HepG2 (cell line): ENCODE data around the gene RNASE2. TPM values are rescaled to one million over a fixed set of nuclear protein-coding genes. Genes with fewer than 3 reads are reported as not detected.

Experiments
- ATAC-seq: fragments of 200-7000 bp; cut with Tn5 transposase; 3 replicates; pipeline ENCODE4 v1.9.1; 2020; ENCODE audit warnings: mild to moderate bottlenecking, moderate library complexity
- BruUV-seq: library from RNA; stranded (reverse); fragments of 400-500 nt; replicated peaks from 2 replicates; lab custom pipeline; 2021; lab: Mats Ljungman, UMichigan
- CTCF ChIA-PET: fragments of 300-600 bp; formaldehyde crosslinking; extraction: SDS; loops from one replicate; lab custom pipeline; 2021; ENCODE audit warnings: low total read pairs, inconsistent platforms, low intra/inter-chr PET ratio; lab: Yijun Ruan, JAX
- POLR2A ChIA-PET: fragments of 350-600 bp; sonication (Branson Sonifier 250); formaldehyde crosslinking; loops from one replicate; lab custom pipeline; 2020; ENCODE audit warnings: antibody characterized with exemption, inconsistent platforms; lab: Yijun Ruan, JAX
- DNase-seq: peaks from one replicate; pipeline ENCODE4 v3.0.0-alpha.2; 2015; ENCODE audit warnings: low spot score
- FAIRE-seq: peaks from 3 replicates; lab custom pipeline; 2011; peaks lifted over from hg19 to GRCh38; lab: Jason Lieb, UNC
- H2AFZ ChIP-seq: one replicate; pipeline ENCODE4 v1.6.1; 2011; ENCODE audit warnings: low read length, inconsistent platforms
- H3K27ac ChIP-seq: fragments of 300-600 bp; 3 replicates; pipeline ENCODE4 v1.8.0; 2011; ENCODE audit warnings: mixed run types, mild to moderate bottlenecking, mixed read lengths, low read length, inconsistent platforms; ENCODE audit not compliant: insufficient read depth; ENCODE audit errors: extremely low read length
- H3K27me3 ChIP-seq, 2 experiments: fragments of 200-600 bp in 1 of 2; 2 replicates in 1 of 2; 3 replicates in 1 of 2; pipeline versions ENCODE4 v1.6.0 to v1.8.0; 2011; ENCODE audit warnings: low read length in 2 of 2, mild to moderate bottlenecking in 2 of 2, moderate library complexity in 2 of 2, inconsistent platforms in 1 of 2; ENCODE audit not compliant: insufficient read depth in 2 of 2, control insufficient read depth in 1 of 2
- H3K36me3 ChIP-seq, 2 experiments: fragments of 200-600 bp in 1 of 2; replicated peaks in 1 of 2; 2 replicates in 1 of 2; 3 replicates in 1 of 2; pipeline versions ENCODE4 v1.5.1 to v1.8.0; 2011; ENCODE audit warnings: low read length in 2 of 2, inconsistent platforms in 1 of 2; ENCODE audit not compliant: insufficient read depth in 2 of 2, control insufficient read depth in 1 of 2
- H3K4me1 ChIP-seq: 2 replicates; pipeline ENCODE4 v1.5.1; 2012; ENCODE audit warnings: low read length, inconsistent platforms; ENCODE audit not compliant: insufficient read depth
- H3K4me2 ChIP-seq: 2 replicates; pipeline ENCODE4 v1.6.0; 2011; ENCODE audit warnings: low read depth, low read length, inconsistent platforms
- H3K4me3 ChIP-seq, 3 experiments: fragments of 200-600 bp in 1 of 3; sonication (generic), shearing (Covaris generic) in 1 of 3; replicated peaks in 1 of 3; 2 replicates each; pipeline ENCODE4 v1.5.1; 2011 to 2016; ENCODE audit warnings: low read length in 3 of 3, inconsistent platforms in 2 of 3, low read depth in 2 of 3, mild to moderate bottlenecking in 2 of 3, control low read depth in 1 of 3, mixed read lengths in 1 of 3; ENCODE audit not compliant: insufficient read depth in 1 of 3
- H3K79me2 ChIP-seq: one replicate; pipeline ENCODE4 v1.6.1; 2011; ENCODE audit warnings: low read length, inconsistent platforms; ENCODE audit not compliant: insufficient read depth
- H3K9ac ChIP-seq: 2 replicates; pipeline ENCODE4 v1.6.0; 2011; ENCODE audit warnings: mild to moderate bottlenecking, low read depth, low read length, inconsistent platforms; ENCODE audit not compliant: insufficient read depth
- H3K9me3 ChIP-seq: 2 replicates; pipeline ENCODE4 v1.5.1; 2012; ENCODE audit warnings: mild to moderate bottlenecking, low read length
- H4K20me1 ChIP-seq: 2 replicates; pipeline ENCODE4 v1.6.0; 2011; ENCODE audit warnings: inconsistent platforms, mild to moderate bottlenecking, low read length, moderate library complexity; ENCODE audit not compliant: insufficient read depth
- ASH2L ChIP-seq: fragments of 300-600, 200-600 bp; sonication (generic); IDR thresholded peaks from 2 replicates; pipeline ENCODE4 v1.7.0; 2017; ENCODE audit warnings: low read depth, mild to moderate bottlenecking, moderate library complexity, mixed read lengths, low read length; ENCODE audit not compliant: insufficient read length
- BCL3 ChIP-seq: sonication (generic); formaldehyde crosslinking; IDR thresholded peaks from 2 replicates; pipeline ENCODE4 v1.5.1; 2020; ENCODE audit warnings: mild to moderate bottlenecking, missing genetic modification reagents, moderate library complexity
- FOXO1 ChIP-seq: sonication (generic); formaldehyde crosslinking; IDR thresholded peaks from 2 replicates; pipeline ENCODE4 v1.4.0; 2020; ENCODE audit warnings: missing genetic modification reagents
- MAZ ChIP-seq, 2 experiments: sonication (generic) in 1 of 2; formaldehyde crosslinking in 1 of 2; IDR thresholded peaks; 2 replicates each; pipeline versions ENCODE4 v1.5.0 to v1.6.1; 2012 to 2020; ENCODE audit warnings: low read depth in 2 of 2, mild to moderate bottlenecking in 2 of 2, borderline replicate concordance in 1 of 2, improper control_type of control experiment in 1 of 2, low read length in 1 of 2, missing genetic modification reagents in 1 of 2, moderate library complexity in 1 of 2
- MYC ChIP-seq: sonication (generic); formaldehyde crosslinking; IDR thresholded peaks from 2 replicates; pipeline ENCODE4 v1.9.0; 2021; ENCODE audit warnings: missing genetic modification reagents, borderline replicate concordance
- TARDBP ChIP-seq: sonication (generic); formaldehyde crosslinking; IDR thresholded peaks from 2 replicates; pipeline ENCODE4 v1.8.0; 2022; ENCODE audit warnings: mild to moderate bottlenecking, missing genetic modification reagents
- TBX2 ChIP-seq: sonication (generic); formaldehyde crosslinking; IDR thresholded peaks from 2 replicates; pipeline ENCODE4 v1.5.0; 2020; ENCODE audit warnings: missing genetic modification reagents, mild to moderate bottlenecking, borderline replicate concordance
- XRCC5 ChIP-seq: fragments of 200-400 bp; formaldehyde crosslinking; optimal IDR thresholded peaks from 2 replicates; pipeline ENCODE3; 2017; ENCODE audit warnings: mild to moderate bottlenecking, low read length
- ZFP1 ChIP-seq: IDR thresholded peaks from 2 replicates; pipeline ENCODE4 v1.6.1; 2016
- ZNF329 ChIP-seq: sonication (generic); formaldehyde crosslinking; IDR thresholded peaks from 2 replicates; pipeline ENCODE4 v1.9.0; 2021; ENCODE audit warnings: low read depth, mild to moderate bottlenecking, missing genetic modification reagents
- ZNF781 ChIP-seq: sonication (generic); formaldehyde crosslinking; IDR thresholded peaks from 2 replicates; pipeline ENCODE4 v1.5.1; 2020; ENCODE audit warnings: borderline replicate concordance, mild to moderate bottlenecking, missing genetic modification reagents; ENCODE audit errors: not compliant biosample characterization
- WGBS: methylation state at CpG from one replicate; pipeline ENCODE4 v1.1.6; 2017; ENCODE audit warnings: low lambda C conversion rate; 5-methylcytosine and 5-hydroxymethylcytosine counted together
- in situ Hi-C: cut with HindIII; loops from 2 replicates; pipeline ENCODE4 v1.10.0; 2017; ENCODE audit warnings: low pct_unique_long_range_greater_than_20kb; ENCODE audit not compliant: extremely low pct_ligation_motif_present
- intact Hi-C: fragments of 100-400 bp; cut with micrococcal nuclease; formaldehyde crosslinking; loops from one replicate; pipeline ENCODE4 v1.10.0; 2022; ENCODE audit not compliant: unreplicated experiment
- polyA plus RNA-seq, 8 experiments: library from polyadenylated mRNA; depleted of rRNA in 3 of 8; stranded (reverse) in 7 of 8; unstranded in 1 of 8; fragments of >200 nt; fragmentation: Illumina TruSeq in 4 of 8; extraction: Trizol in 4 of 8; gene quantifications; 2 replicates each; pipeline versions ENCODE4 v1.2.1 to v1.2.3, GENCODE V29; 2011 to 2016; ENCODE audit warnings: low read depth in 4 of 8, missing spikeins in 1 of 8, mixed read lengths in 1 of 8; ENCODE audit not compliant: insufficient read depth in 1 of 8
- total RNA-seq, 5 experiments: library from RNA; depleted of rRNA; stranded (reverse); fragments of >200 nt; fragmentation: Illumina TruSeq; extraction: Trizol; gene quantifications; 2 replicates each; pipeline ENCODE4 v1.2.3, GENCODE V29; 2016; ENCODE audit warnings: low read depth in 1 of 5
- TF ChIP-seq, protein P1 (sequence below), 2 experiments: sonication (generic) in 1 of 2; formaldehyde crosslinking in 1 of 2; IDR thresholded peaks; 2 replicates each; pipeline versions ENCODE4 v1.5.1 to v1.6.1; 2011 to 2020; ENCODE audit warnings: borderline replicate concordance in 1 of 2, low read depth in 1 of 2, low read length in 1 of 2, mild to moderate bottlenecking in 1 of 2, missing genetic modification reagents in 1 of 2, moderate library complexity in 1 of 2
- TF ChIP-seq, protein P2 (sequence below): sonication (generic); formaldehyde crosslinking; conservative IDR thresholded peaks from 2 replicates; pipeline ENCODE4 v1.8.1; 2023; ENCODE audit warnings: missing genetic modification reagents
- TF ChIP-seq, protein P3 (sequence below): sonication (generic); formaldehyde crosslinking; IDR thresholded peaks from 2 replicates; pipeline ENCODE4 v1.8.1; 2022; ENCODE audit warnings: low read depth, mild to moderate bottlenecking, missing genetic modification reagents

The RNASE2 gene
- total and polyA plus RNA-seq, 2 of the 13 experiments (the other 11 are each of a cell fraction or from before 2014, with no cell fraction given): 0.69 TPM; not detected in 1

- Histone ChIP-seq H3K27ac (no peak overlapping the region), H4K20me1 (no peaks in the 10 kb centered on the region), H3K4me2 (peak overlapping the region; percentile 92), H3K27me3 (peaks cover 0 to 23% of the 10 kb centered on the region in 2 experiments; a peak in 3 of 5 replicates), H3K9me3 (no peaks in the 10 kb centered on the region), H3K4me1 (peaks cover 38% of the 10 kb centered on the region), H3K79me2 (no peaks in the 10 kb centered on the region), H3K36me3 (no peaks in the 10 kb centered on the region), H3K4me3 (peak overlapping the region; percentile 54 to 80 (median 80); a peak in 5 of 6 replicates), H2AFZ (peak overlapping the region; percentile 62), H3K9ac (peak overlapping the region; percentile 54; the same call in 1 of the 2 replicates)
- BruUV-seq: no TSS peak
- ATAC-seq (peak; percentile 61), FAIRE-seq (no peak), DNase-seq (no peak)
- in situ Hi-C loops: loop anchor here (10.0 kb wide), 1 partner anchor 507 kb away; the partner anchor contains the start of genes PIP4P1 and PNP
- 13% methylated on average over 7 of the region's 8 CpGs for WGBS
- ChIA-PET CTCF (interaction anchor here (1.0 to 2.4 kb wide), 4 partner anchors 10 to 274 kb away, joined by 4 to 32 read pairs (median 6); no protein-coding TSS in a partner anchor), POLR2A (interaction anchor here (1.0 to 1.4 kb wide), 2 partner anchors 83 to 280 kb away, joined by 3 to 4 read pairs; no protein-coding TSS in a partner anchor)
- intact Hi-C loops: loop anchor here (1.0 kb wide), 1 partner anchor 114 kb away; no protein-coding TSS in a partner anchor
- TF ChIP-seq MAZ (IDR thresholded peaks at IDR 0.05; ENCODE audit: borderline replicate concordance, low read depth, low read length) (no peak), MAZ (CRISPR knock-in tag; IDR thresholded peaks at IDR 0.05; ENCODE audit: low read depth) (peak; percentile 63; the same call in 1 of the 2 replicates), ZFP1 (CRISPR knock-in tag) (peak; percentile 11; the same call in 1 of the 2 replicates), FOXO1 (CRISPR knock-in tag) (no peak), ZNF781 (CRISPR knock-in tag) (no peak), ASH2L (peak; percentile 6), MYC (CRISPR knock-in tag) (0 out of 2 replicates have a peak, but pooled peaks have one; percentile 8), BCL3 (CRISPR knock-in tag) (0 out of 2 replicates have a peak, but pooled peaks have one; percentile 2), TBX2 (CRISPR knock-in tag) (peak; percentile 28; the same call in 1 of the 2 replicates), ZNF329 (peak; percentile 74; the same call in 1 of the 2 replicates), XRCC5 (peak; percentile 7), TARDBP (CRISPR knock-in tag) (no peak)
- TF ChIP-seq, protein P1, sequence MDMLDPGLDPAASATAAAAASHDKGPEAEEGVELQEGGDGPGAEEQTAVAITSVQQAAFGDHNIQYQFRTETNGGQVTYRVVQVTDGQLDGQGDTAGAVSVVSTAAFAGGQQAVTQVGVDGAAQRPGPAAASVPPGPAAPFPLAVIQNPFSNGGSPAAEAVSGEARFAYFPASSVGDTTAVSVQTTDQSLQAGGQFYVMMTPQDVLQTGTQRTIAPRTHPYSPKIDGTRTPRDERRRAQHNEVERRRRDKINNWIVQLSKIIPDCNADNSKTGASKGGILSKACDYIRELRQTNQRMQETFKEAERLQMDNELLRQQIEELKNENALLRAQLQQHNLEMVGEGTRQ (IDR thresholded peaks at IDR 0.05; ENCODE audit: low read depth, low read length): no peak
- TF ChIP-seq, protein P1 (CRISPR knock-in tag; IDR thresholded peaks at IDR 0.05; ENCODE audit: borderline replicate concordance): peak; percentile 39; the same call in 1 of the 2 replicates
- TF ChIP-seq, protein P2, sequence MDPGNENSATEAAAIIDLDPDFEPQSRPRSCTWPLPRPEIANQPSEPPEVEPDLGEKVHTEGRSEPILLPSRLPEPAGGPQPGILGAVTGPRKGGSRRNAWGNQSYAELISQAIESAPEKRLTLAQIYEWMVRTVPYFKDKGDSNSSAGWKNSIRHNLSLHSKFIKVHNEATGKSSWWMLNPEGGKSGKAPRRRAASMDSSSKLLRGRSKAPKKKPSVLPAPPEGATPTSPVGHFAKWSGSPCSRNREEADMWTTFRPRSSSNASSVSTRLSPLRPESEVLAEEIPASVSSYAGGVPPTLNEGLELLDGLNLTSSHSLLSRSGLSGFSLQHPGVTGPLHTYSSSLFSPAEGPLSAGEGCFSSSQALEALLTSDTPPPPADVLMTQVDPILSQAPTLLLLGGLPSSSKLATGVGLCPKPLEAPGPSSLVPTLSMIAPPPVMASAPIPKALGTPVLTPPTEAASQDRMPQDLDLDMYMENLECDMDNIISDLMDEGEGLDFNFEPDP (CRISPR knock-in tag): 0 out of 2 replicates have a peak, but pooled peaks have one; percentile 53
- TF ChIP-seq, protein P3, sequence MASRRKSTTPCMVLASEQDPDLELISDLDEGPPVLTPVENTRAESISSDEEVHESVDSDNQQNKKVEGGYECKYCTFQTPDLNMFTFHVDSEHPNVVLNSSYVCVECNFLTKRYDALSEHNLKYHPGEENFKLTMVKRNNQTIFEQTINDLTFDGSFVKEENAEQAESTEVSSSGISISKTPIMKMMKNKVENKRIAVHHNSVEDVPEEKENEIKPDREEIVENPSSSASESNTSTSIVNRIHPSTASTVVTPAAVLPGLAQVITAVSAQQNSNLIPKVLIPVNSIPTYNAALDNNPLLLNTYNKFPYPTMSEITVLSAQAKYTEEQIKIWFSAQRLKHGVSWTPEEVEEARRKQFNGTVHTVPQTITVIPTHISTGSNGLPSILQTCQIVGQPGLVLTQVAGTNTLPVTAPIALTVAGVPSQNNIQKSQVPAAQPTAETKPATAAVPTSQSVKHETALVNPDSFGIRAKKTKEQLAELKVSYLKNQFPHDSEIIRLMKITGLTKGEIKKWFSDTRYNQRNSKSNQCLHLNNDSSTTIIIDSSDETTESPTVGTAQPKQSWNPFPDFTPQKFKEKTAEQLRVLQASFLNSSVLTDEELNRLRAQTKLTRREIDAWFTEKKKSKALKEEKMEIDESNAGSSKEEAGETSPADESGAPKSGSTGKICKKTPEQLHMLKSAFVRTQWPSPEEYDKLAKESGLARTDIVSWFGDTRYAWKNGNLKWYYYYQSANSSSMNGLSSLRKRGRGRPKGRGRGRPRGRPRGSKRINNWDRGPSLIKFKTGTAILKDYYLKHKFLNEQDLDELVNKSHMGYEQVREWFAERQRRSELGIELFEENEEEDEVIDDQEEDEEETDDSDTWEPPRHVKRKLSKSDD: 0 out of 2 replicates have a peak, but pooled peaks have one; percentile 2
Observed at GRCh38 chr14:20971705-20972021, 16.4 kb downstream of the RNASE2 start.
